MM.1S (cell line): ENCODE data around the gene ISG15.

Source experiments
- DNase-seq: peaks from one replicate; pipeline ENCODE4 v3.0.0-alpha.2; 2015
- H2AFZ ChIP-seq: fragments of 300-600 bp; sonication (generic); 2 replicates; pipeline ENCODE4 v1.6.0; 2016; ENCODE audit warnings: antibody characterized with exemption, low read length
- H3F3A ChIP-seq: fragments of 300-600 bp; sonication (generic); 2 replicates; pipeline ENCODE4 v1.6.1; 2016; ENCODE audit warnings: mild to moderate bottlenecking, antibody characterized with exemption, low read length, moderate library complexity, mixed read lengths; ENCODE audit not compliant: insufficient read depth
- H3K27ac ChIP-seq: fragments of 300-600 bp; sonication (generic); 2 replicates; pipeline ENCODE4 v1.5.1; 2016; ENCODE audit warnings: mild to moderate bottlenecking, low read length
- H3K27me3 ChIP-seq: fragments of 300-600 bp; sonication (generic); replicated peaks from 2 replicates; pipeline ENCODE4 v1.6.0; 2016; ENCODE audit warnings: low read length; ENCODE audit not compliant: insufficient read depth
- H3K36me3 ChIP-seq: fragments of 300-600 bp; sonication (generic); replicated peaks from 2 replicates; pipeline ENCODE4 v1.6.1; 2016; ENCODE audit warnings: mild to moderate bottlenecking, low read length, mixed read lengths; ENCODE audit not compliant: insufficient read depth
- H3K4me1 ChIP-seq: fragments of 300-600 bp; sonication (generic); 2 replicates; pipeline ENCODE4 v1.6.1; 2016; ENCODE audit warnings: low read length, mixed read lengths
- H3K4me2 ChIP-seq: fragments of 300-600 bp; sonication (generic); 2 replicates; pipeline ENCODE4 v1.6.0; 2016; ENCODE audit warnings: low read depth, low read length
- H3K4me3 ChIP-seq: fragments of 300-600 bp; sonication (generic); 2 replicates; pipeline ENCODE4 v1.5.1; 2016; ENCODE audit warnings: low read length, mixed read lengths
- H3K79me2 ChIP-seq: fragments of 300-600 bp; sonication (generic); 2 replicates; pipeline ENCODE4 v1.6.1; 2016; ENCODE audit warnings: mixed run types, low read length, mixed read lengths
- H3K9ac ChIP-seq: fragments of 300-600 bp; sonication (generic); 2 replicates; pipeline ENCODE4 v1.6.1; 2016; ENCODE audit warnings: low read length, mixed read lengths
- H3K9me2 ChIP-seq: fragments of 300-600 bp; sonication (generic); replicated peaks from 2 replicates; pipeline ENCODE4 v1.6.1; 2016; ENCODE audit warnings: mild to moderate bottlenecking, low read length, mixed read lengths; ENCODE audit not compliant: insufficient read depth
- H3K9me3 ChIP-seq: fragments of 300-600 bp; sonication (generic); replicated peaks from 2 replicates; pipeline ENCODE4 v1.6.1; 2016; ENCODE audit warnings: mild to moderate bottlenecking, low read length, mixed read lengths; ENCODE audit not compliant: insufficient read depth
- H4K20me1 ChIP-seq: fragments of 300-600 bp; sonication (generic); 2 replicates; pipeline ENCODE4 v1.6.1; 2016; ENCODE audit warnings: mild to moderate bottlenecking, low read length, moderate library complexity, mixed read lengths; ENCODE audit not compliant: insufficient read depth
- CTCF ChIP-seq: fragments of 300-600 bp; sonication (generic); IDR thresholded peaks from 2 replicates; pipeline ENCODE4 v1.5.1; 2016; ENCODE audit warnings: antibody characterized with exemption, low read length, mixed read lengths
- EZH2 ChIP-seq: fragments of 300-600 bp; sonication (generic); optimal IDR thresholded peaks from 2 replicates; pipeline ENCODE3; 2017; ENCODE audit warnings: low read depth, mild to moderate bottlenecking, antibody characterized with exemption, low read length, mixed read lengths
- EZH2phosphoT487 ChIP-seq: fragments of 300-600 bp; sonication (generic); IDR thresholded peaks from 2 replicates; pipeline ENCODE4 v1.6.1; 2018; ENCODE audit warnings: antibody characterized with exemption, low read length

ISG15 gene

GRCh38 chr1:1060281-1061000 is 47.1 kb downstream of the ISG15 start:
- H3K9me3 ChIP-seq: no peaks in the 10 kb centered on the region
- no peaks in the 10 kb centered on the region for H4K20me1 ChIP-seq
- no peaks in the 10 kb centered on the region for H3F3A ChIP-seq
- H3K27ac ChIP-seq: no peak overlapping the region
- H3K4me2 ChIP-seq: no peak overlapping the region
- no peak overlapping the region for H3K9ac ChIP-seq
- no peak overlapping the region for H3K4me3 ChIP-seq
- H3K4me1 ChIP-seq: peaks cover 4% of the 10 kb centered on the region; the same call in 1 of the 2 replicates
- H3K36me3 ChIP-seq: no peaks in the 10 kb centered on the region
- peaks cover 79% of the 10 kb centered on the region for H3K27me3 ChIP-seq
- no peak for DNase-seq
- H3K79me2 ChIP-seq: no peaks in the 10 kb centered on the region
- TF ChIP-seq EZH2phosphoT487 (no peak), EZH2 (no peak), CTCF (no peak)
- H2AFZ ChIP-seq: no peak overlapping the region
- H3K9me2 ChIP-seq: no peaks in the 10 kb centered on the region

- no peak overlapping the region for H3K4me2 ChIP-seq
- H3K9ac ChIP-seq: no peak overlapping the region
- H2AFZ ChIP-seq: no peak overlapping the region
- no peaks in the 10 kb centered on the region for H3K9me2 ChIP-seq
- H3K4me1 ChIP-seq: peaks cover 4% of the 10 kb centered on the region; the same call in 1 of the 2 replicates
- no peaks in the 10 kb centered on the region for H4K20me1 ChIP-seq
- H3K36me3 ChIP-seq: no peaks in the 10 kb centered on the region
- DNase-seq: no peak
- no peaks in the 10 kb centered on the region for H3K9me3 ChIP-seq
- no peak overlapping the region for H3K27ac ChIP-seq
- no peaks in the 10 kb centered on the region for H3F3A ChIP-seq
- peaks cover 81% of the 10 kb centered on the region for H3K27me3 ChIP-seq
- TF ChIP-seq EZH2 (no peak), EZH2phosphoT487 (no peak), CTCF (no peak)
- no peak overlapping the region for H3K4me3 ChIP-seq
- no peaks in the 10 kb centered on the region for H3K79me2 ChIP-seq
These were observed 48.5 kb downstream of the ISG15 start for GRCh38 chr1:1061682-1062345.

- no peaks in the 10 kb centered on the region for H3K79me2 ChIP-seq
- no peaks in the 10 kb centered on the region for H3F3A ChIP-seq
- H3K4me2 ChIP-seq: no peak overlapping the region
- H2AFZ ChIP-seq: no peak overlapping the region
- H3K4me3 ChIP-seq: no peak overlapping the region
- no peak overlapping the region for H3K27ac ChIP-seq
- H3K27me3 ChIP-seq: peaks cover 80% of the 10 kb centered on the region
- TF ChIP-seq EZH2phosphoT487 (no peak), CTCF (no peak), EZH2 (no peak)
- H3K9ac ChIP-seq: no peak overlapping the region
- H3K9me3 ChIP-seq: no peaks in the 10 kb centered on the region
- H3K36me3 ChIP-seq: no peaks in the 10 kb centered on the region
- peaks cover 4% of the 10 kb centered on the region; the same call in 1 of the 2 replicates for H3K4me1 ChIP-seq
- H4K20me1 ChIP-seq: no peaks in the 10 kb centered on the region
- no peak for DNase-seq
- no peaks in the 10 kb centered on the region for H3K9me2 ChIP-seq
These were observed 49.3 kb downstream of the ISG15 start for GRCh38 chr1:1062348-1063163.
